Limb (tissue), 2 donors: ENCODE measurements around the gene DLG2.
"Not testable (repeated sequence)": the region's sequence is repeated elsewhere in the genome, so short reads cannot be mapped to it uniquely, and the experiment has no call there.

Experiments
- DNase-seq, 2 donors: peaks; one replicate each; pipeline ENCODE4 v3.0.0-alpha.2; 2016; ENCODE audit errors: extremely low spot score in 2 of 2

DLG2 gene

DNA sequence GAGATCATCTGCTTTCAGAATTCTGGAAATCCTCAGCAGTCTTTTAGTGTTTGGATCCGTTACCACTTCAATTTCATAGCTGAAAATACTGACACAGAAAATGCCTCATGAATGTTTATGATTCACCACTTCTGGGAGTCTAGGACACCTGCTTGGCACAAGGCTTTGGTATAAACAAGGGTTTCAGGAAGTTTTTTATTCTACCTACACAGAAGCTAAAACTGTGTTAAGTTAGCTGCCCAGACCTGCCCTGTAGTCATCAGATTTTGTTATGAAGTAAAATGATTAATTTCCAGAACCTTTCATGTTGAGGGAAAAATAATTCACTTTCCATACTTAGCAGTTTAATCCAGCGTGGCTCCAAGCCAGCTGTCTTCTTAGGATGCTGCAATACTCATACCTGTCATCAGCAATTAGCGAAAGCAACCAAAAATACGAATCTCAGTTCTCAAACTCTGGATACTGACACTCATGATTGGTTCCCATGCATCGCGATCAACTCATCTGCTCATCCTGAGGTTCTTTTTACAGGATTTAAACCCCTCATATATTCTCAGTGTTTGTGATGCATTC lies 1882.4 kb downstream of the DLG2 start:
- no peak for DNase-seq

DNA sequence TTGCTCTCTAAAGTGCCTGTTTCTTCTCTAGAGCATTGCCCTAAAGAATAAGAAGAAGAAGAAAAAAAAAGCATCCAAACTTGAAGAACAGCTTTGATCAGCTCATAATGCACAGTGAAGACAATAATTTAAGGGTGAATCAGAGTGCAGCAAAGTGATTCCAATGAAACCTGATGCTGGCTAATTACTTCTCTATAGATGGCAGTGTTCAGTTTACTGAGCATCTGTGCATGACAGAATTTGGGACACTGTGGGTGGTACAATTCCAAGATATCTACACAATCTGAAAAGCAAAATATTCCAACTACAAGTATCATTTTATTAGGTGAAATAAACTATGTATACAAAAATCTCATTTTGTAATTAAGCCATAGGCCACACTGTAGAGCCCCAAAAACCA lies 1890.5 kb downstream of the DLG2 start:
- DNase-seq: no peak

DNA sequence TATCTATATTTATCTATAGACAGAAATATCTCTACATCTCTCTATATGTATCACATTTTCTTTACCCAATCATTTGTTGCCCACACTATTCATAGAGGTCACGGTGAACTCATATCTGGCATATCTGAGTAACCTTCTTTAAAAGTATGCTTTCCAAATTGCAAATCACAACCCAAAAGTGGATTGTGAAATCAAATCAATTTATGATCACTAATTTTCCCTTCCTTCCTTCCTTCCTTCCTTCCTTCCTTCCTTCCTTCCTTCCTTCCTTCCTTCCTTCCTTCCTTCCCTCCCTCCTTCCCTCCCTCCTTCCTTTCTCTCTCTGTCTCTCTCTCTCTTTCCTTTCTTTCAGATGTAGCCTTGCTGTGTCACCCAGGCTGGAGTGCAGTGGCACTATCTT lies 1893.0 kb downstream of the DLG2 start:
- DNase-seq: no peak

DNA sequence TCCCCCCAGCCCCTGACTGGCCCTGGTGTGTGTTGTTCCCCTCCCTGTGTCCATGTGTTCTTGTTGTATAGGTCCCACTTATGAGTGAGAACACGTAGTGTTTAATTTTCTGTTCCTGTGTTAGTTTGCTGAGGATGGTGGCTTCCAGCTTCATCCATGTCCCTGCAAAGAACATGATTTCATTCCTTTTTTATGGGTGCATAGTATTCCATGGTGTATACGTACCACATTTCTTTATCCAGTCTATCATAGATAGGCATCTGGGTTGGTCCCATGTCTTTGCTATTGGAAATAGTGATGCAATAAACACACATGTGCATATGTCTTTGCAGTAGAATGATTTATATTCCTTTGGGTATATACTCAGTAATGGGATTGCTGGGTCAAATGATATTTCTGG lies 1895.9 kb downstream of the DLG2 start:
- not testable (repeated sequence) for DNase-seq

DNA sequence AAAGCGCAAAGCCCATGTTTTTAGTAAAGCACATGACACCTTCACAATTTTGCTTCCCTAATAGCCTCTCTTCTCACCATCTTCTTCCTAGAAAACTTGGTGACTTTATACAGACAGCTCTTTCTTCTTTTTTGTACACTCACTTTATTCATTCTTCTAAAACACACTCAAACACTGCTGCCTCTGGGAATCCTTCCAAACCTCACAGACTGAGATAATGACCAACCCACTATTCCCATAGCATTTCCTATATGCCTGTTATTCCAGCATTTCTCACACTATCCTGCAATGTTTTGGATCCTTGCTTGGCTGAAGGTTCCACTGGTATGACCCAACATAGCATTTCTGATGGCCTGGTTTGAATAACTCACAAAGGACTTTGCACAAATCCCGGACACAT lies 1898.9 kb downstream of the DLG2 start:
- DNase-seq: no peak

DNA sequence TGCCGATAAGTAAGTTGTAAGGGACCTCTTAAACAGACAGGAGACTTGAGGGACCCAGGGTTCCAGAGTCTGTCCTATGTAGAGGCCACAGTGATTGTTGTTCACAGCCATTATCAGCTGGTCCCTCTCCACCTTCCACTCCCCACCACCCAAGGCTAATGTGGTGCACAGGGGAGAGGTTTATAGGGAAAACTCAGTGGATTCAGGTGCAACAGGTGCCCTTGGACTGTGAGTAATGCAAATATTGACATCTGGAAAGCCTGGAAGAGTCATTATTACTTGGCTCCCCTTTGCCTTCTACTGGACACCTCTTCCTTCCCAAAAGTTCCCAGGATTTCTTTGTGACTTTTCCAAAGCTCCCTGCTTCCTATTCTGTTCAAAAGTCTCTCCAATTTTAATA lies 1899.9 kb downstream of the DLG2 start:
- DNase-seq: no peak

DNA sequence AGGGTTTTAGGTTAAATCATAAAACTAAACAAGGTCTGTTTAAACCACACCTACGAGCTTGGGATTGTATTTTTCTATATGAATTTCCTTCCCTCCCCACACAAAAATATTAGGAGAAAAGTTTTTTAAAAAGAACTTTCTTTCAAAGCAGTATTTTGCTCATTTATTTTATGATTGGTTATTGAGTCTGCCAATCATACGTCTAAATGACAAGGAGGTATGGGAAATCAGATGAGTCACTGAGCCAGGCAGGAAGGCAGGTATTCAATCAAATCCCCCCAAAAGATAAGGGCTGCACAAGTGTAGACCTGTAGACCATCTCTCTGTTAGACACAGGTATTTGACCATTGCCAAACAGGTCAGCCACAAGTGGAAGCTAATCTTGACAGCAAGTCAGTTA lies 1900.8 kb downstream of the DLG2 start:
- no peak for DNase-seq

DNA sequence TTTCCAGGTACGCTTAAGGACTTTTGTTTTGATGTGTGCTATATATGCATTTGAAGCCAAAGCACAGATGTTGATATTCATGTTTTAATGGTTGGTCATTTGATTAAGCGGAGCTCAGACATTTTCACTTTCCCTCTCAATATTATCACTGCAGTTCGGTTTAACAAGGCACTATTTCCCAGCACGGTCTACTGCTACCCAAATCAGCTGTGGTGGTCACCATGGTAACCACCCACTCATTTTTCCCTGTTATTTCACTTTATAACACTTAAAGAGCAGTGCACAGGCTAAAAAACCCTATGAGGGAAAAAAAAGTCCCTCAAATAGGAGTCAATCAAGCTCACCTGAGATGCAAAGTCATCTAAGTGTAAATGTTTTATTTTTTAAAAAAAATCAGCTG lies 1901.4 kb downstream of the DLG2 start:
- peak; percentile 53 to 57 for DNase-seq

DNA sequence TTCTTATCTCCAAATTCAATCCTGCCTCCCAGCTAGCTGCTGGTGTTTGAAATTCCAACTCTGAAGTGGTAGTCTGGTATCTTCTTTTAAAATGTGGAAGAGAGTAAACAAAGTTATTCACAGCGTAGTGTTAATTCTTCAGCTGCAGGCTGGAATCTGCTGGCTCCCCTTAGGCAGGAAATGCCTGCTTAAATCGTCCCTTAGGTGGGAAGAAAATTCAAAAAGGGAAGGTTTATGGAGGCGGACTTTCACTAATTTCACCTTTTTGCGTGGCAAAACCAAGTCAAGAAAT lies 1901.9 kb downstream of the DLG2 start:
- DNase-seq: peak in 1 of 2 donors; percentile 35

DNA sequence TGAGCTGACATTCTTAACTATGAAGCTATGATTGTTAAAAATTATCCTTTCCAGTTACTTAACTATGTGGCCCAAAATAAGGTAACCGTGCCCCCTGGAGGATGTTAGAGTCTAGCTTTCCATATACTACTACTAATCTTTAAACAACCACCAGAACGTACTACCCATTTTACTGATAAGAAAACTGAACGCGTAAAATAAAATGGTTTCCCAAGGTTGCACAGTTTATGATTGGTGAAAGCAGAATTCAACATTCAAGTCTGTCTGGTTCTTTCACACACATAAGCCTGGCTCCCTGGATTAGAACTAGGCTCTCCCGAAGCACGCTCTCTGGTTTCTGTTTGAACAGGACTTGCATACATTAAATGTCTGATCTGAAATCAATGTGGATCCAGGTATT lies 1903.1 kb downstream of the DLG2 start:
- DNase-seq: peak in 1 of 2 donors; percentile 71

DNA sequence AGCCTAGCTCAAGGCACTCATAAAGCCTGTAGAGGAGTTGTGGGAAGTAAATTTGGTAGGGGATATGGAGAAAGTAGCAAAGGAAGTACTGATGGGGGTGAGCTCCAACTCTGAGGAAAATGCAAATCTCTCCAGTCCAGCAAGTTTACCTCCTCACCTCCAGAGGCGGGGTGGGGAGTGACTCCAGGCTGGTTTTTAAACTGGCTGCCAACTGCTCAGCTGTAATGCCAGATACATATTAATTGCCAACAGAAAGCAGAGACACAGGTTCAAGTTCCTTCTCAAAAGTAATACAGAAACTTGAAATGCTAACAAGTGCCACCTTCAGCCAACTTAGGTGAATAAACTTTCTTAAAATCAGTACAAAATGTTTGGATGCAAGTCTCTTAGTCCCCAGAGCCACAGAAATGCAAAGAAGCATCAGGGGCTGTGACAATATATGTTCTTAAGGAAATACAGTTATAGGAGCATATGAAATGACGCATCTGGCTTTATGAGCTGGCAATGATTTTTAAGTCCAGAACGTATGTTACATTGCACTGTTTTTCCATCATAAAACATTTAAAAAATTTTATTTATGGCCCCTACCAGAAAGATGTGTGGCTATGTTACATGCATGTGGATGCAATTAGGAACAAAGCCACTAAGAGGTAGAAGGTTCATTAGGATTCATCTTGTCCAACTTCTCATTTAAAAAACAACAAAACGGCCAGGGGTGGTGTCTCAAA lies 1904.6 kb downstream of the DLG2 start:
- DNase-seq: peak in 1 of 2 donors; percentile 56

DNA sequence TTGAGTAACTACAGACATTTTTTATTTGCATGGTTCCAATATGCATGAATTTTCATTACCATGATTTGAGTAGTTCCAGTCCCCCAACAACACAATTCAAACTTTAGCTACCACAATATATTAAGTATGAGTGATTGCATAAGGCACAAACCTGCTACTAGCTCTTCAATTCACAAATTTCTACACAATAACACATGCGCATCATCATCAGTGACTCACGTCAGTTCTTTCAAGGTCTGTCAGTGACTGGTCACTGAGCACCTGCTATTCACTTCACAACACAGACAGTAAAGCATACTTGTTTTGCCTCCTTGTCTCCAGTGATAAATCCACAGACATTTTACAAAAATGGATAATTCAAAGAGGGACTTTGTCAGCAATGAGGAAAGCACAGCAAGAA lies 1905.9 kb downstream of the DLG2 start:
- DNase-seq: no peak

DNA sequence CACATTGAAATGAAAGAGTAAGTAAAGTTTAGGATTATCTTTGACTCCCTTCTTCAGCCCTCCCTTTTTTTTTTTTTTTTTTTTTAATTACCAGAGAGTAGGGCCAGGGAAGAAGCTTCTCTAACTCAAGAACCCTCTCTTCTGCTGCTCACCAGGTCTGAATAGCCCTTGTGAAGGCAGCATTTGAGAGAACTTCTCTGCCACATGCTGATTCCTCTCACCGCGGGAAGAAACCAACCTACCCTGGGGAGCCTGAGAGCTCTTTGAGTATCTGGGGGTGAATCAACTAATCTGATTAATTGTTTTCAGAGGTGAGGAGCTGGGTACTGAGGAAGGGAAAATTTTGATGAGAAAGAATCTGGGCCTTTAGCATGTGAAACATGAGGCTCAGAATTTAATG lies 1906.5 kb downstream of the DLG2 start:
- DNase-seq: no peak

DNA sequence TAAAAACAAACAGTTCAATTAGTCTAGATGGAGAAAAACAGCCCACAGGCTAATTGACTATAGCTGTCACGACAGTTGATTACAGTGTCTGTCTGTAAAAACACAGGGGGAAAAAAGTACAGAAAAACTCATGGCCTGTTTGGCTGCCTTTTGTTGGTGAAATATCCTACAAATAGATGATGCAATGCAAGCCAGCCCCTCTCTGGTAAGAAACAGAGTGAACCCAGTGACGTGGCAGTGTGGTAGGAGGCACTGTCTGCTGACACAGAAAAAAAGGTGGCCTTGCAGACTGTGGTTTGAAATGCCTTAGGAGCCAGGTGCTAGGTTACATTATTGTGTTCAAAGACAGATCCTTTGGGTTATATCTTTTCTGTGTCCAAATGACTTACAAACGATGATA lies 1909.6 kb downstream of the DLG2 start:
- no peak for DNase-seq

DNA sequence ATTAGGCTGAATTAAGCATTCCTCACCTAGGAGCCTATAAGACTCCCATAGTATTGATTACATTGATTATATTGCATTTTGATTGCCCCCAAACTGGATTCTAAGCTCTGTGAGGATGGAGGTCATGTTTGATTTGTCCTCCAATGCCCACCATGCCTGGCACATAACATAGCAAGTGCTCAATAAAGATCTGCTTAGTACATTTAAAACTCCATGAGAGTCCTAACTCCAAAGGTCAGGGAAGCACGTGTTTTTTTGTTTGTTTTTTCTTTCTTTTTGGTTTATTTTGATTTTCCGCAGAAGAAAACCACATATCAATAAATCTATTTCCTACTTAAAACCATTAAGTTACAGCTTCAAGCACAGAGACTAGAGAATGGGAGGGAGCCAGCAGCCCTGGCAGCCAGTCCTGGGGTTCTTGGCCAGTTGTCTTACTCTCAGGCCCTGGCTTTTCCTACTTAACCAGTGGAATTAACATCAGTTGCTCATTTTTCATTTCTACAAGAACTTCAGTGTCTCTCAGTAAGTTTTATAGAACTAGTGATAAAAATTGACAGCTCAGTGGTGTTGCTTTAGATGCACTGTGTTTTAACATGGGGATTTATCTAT lies 1911.1 kb downstream of the DLG2 start:
- DNase-seq: no peak

DNA sequence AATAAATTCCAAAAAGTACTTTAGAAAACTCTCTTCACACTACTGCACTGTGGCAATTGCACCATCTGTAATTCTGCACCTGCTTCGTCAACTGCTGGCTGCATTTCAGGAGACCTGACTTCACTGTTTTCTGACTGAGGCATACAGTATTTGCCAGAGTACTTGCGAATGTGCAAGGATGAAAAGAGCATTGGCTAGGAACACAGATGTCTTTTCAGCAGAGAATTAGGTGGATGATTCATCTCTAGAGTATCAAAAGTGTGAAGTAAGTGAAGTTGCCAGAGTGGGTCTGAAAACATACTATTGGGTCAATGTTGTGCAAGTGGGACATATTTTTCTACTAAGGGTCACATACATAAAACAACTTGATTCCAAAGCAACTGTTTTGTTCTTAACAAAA lies 1913.4 kb downstream of the DLG2 start:
- peak in 1 of 2 donors; percentile 64 for DNase-seq

DNA sequence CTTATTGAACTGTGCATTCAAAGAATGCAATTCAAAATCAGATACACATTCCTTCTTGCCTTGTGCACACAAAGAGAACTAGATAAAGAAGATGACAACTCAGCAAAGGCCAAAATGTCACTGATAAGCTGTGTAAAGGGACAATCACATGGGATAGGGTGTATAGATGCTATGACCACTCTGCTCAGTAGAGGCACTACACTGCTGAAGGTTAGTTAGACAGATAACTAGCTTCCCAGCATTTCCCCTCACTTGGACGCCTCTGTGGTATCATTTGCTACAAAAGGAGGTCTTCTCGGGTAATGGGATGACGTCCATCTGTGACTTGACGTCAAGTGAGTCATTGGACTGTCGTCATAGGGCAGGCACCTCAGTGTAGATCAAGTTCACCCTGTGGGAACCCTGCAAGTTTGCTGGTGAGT lies 1916.0 kb downstream of the DLG2 start:
- no peak for DNase-seq

DNA sequence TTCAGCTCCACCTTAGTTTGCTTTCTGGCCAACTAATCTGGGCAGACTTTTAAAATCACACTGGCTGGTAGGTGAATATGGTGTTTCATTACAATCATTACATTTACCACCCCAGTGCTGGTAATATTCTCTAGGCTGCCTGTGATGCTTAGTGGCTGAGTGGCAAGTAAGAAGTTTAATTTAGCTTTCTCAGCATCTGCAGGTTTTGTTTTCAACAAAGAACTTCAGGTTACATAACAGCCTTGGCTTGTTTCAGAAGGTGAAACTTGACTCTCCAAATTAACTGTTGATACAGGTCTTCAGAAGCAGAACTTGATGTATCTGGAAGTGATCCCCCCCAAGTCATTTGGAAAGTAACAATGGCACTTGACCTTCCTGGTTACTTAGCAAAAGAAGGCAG lies 1917.7 kb downstream of the DLG2 start:
- no peak for DNase-seq

DNA sequence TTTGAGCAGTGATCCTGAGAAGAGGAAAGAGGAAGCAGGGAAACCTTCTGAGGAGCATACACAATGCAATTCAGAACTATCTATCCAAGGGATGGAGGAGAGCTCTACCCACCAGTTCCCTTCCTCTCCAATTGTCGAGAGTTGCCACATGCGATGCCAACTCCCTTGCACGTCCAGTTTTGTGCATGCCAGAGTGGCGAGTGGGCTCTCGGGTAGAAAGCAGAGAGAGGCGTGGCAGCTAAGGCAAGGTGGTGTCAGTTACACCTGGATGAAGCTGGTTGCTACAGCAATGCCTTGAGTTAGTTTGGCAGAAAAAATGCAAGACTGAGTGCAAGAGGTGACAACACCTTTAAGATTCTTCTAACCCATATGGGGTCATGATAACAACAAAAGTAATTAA lies 1920.6 kb downstream of the DLG2 start:
- DNase-seq: no peak

DNA sequence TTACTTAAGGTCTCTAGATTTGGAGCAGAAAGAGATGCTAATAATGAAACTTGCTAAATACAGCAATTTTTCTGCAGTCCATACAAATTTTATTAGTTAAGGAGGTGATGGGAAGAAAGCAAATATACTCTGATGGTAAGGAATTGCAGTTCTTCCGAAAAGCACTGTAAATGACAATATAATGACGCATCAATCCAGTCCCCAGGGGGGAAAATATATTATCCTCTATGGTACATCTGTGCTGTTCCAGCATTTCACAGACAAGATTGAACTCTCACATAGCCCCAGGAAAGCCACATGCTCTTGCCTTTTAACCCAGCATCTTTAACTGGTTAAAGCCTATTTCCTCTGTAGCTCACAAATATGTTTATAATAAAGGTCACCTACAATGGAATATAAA lies 1924.3 kb downstream of the DLG2 start:
- no peak for DNase-seq

DNA sequence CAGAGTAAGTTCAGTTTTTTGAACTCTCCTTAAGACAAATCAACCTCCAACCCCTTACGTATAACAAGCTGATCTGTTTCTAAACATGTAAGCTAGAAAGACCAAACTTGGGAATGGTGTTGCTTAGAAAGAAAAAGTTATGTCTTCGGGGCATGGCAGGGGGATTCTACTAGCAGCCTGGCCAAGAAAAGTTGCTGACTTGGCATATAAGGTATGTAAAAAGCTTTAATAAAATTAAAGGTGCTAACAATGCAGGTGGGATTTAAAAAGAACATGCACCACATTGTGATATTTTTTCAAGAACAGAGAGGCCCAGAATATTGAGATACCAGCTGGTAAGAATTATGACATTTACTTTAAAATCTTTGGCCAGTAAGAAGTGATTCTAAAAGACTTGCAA lies 1929.6 kb downstream of the DLG2 start:
- no peak for DNase-seq

DNA sequence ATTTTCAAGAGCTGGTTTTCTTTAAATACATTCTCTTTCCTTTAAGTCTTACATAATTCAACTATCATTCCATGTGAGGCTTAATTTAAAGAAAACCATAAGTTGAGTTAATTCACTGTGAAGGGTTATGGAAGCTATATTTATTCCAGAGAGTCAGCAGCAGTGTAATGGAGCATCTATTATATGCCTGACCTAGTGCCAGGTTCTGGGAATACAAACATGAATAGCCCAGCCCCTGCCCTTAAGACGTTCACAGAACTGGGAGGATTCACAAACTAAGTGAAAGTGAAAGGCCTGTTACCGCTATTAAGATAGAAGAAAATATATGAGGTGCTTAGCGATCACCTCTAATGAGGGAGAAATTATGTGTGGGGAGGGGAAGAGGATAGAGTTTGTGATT lies 1932.1 kb downstream of the DLG2 start:
- DNase-seq: peak in 1 of 2 donors; percentile 38

DNA sequence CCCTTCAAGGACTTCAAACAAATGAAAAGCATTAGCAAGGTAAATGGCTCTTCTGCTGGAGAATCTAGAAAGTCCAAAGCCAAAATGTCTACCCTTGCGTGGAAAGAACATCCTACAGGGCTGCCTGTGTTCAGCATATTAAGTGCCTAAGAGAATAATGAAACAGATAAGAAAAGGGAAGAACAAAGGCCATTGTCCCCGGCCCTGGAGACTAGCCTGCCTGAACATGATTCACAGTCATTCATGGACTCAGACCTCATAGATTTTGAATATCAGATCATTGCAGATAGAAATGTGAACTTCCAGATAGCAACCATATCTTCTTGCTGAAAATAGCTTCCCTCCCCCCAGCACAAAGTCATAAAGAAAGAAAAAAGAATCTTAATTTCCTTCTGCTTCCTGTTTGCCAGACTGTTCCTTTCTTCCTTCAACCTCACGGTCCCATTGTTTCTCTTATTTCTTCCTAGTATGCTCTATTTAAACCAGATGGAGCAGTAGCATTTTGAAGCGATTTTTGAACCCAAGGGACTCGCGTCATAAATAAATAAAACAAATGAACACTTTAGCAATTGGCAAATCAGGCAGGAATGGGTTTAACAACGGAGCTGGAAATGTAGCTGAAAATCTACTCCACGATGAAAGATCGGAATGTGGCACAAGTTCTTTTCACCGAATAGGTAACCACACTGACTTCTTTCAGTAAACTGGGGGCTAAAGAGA lies 1932.8 kb downstream of the DLG2 start:
- peak in 1 of 2 donors; percentile 44 for DNase-seq
